ENCODE data around the gene ELAVL1.
A peak's percentile ranks its signal among the peaks of the same experiment; 100 is the strongest.

ELAVL1 gene

DNA sequence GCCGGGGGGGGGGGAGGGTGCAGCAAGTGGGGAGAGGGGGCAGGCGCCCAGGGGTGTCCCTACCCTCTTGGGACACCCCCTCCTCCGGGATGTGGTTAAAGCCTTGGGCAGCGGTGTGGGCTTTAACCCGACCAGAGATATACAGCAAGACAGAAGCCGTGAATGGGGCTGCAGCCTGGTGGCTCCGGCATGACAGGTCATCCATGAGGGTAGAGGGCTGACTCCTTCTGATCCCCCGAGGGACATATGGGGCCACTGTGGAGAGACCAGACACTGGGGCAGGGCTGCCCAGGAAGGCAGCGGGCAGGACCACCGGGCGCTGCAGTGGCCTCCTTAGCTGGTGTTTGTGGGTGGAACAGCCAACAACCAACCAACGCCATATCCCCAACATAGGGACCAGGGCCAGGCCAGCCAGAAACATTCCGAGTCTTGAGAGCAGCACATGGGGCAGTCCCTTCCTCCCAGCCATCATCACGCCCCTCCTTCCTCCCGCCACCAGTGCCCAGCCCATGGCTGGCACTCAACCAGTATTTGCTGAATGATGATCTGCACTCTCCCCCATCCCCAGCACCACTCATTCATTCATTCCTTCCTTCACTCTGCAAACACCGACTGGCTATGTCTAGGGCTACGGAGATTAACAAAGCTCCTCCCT, 18.2 kb downstream of the ELAVL1 start:
- Histone ChIP-seq H3K9me3 (ENCODE audit: control extremely low read depth in 1 of 5, control insufficient read depth in 4 of 5, insufficient read depth in 2 of 5, low read depth in 1 of 5, low read length in 4 of 5) (no peaks in the 10 kb centered on the region), H3K4me3 (ENCODE audit: control insufficient read depth in 1 of 7, extremely low read depth in 1 of 7, insufficient read depth in 4 of 7, low read depth in 2 of 7, low read length in 6 of 7) (no peak overlapping the region), H3K4me1 (ENCODE audit: control extremely low read depth in 1 of 4, control insufficient read depth in 4 of 4, insufficient read depth in 4 of 4, low read length in 3 of 4) (no peaks in the 10 kb centered on the region), H3K27ac (ENCODE audit: insufficient read depth in 1 of 2, low read depth in 1 of 2, low read length in 2 of 2, poor library complexity in 1 of 2, severe bottlenecking in 2 of 2) (no peak overlapping the region), H3K27me3 (replicated peaks in 2 of 5; ENCODE audit: control insufficient read depth in 4 of 5, insufficient read depth in 5 of 5, low read length in 4 of 5) (no peaks in the 10 kb centered on the region), H3K36me3 (ENCODE audit: control insufficient read depth in 4 of 4, insufficient read depth in 4 of 4, low read length in 3 of 4) (peaks cover 12 to 89% (median 78%) of the 10 kb centered on the region in 4 experiments)
- POLR2A ChIA-PET = no interaction called here
- CTCF ChIA-PET = interaction anchor here (1.1 to 1.2 kb wide), 2 partner anchors 15 to 16 kb away, joined by 3 read pairs; no protein-coding TSS in a partner anchor
- no peak for DNase-seq
- 96% methylated on average over 16 of the region's 17 CpGs for WGBS (ENCODE audit: insufficient coverage)

GRCh38 chr19:7986321-7987113, 18.9 kb downstream of the ELAVL1 start:
- POLR2A ChIA-PET = no interaction called here
- 96% methylated on average over 21 of the region's 23 CpGs for WGBS (ENCODE audit: insufficient coverage)
- Histone ChIP-seq H3K36me3 (ENCODE audit: control insufficient read depth in 4 of 4, insufficient read depth in 4 of 4, low read length in 3 of 4) (peaks cover 9 to 95% (median 79%) of the 10 kb centered on the region in 4 experiments), H3K27ac (ENCODE audit: insufficient read depth in 1 of 2, low read depth in 1 of 2, low read length in 2 of 2, poor library complexity in 1 of 2, severe bottlenecking in 2 of 2) (no peak overlapping the region), H3K9me3 (ENCODE audit: control extremely low read depth in 1 of 5, control insufficient read depth in 4 of 5, insufficient read depth in 2 of 5, low read depth in 1 of 5, low read length in 4 of 5) (no peaks in the 10 kb centered on the region), H3K4me3 (ENCODE audit: control insufficient read depth in 1 of 7, extremely low read depth in 1 of 7, insufficient read depth in 4 of 7, low read depth in 2 of 7, low read length in 6 of 7) (no peak overlapping the region), H3K27me3 (replicated peaks in 2 of 5; ENCODE audit: control insufficient read depth in 4 of 5, insufficient read depth in 5 of 5, low read length in 4 of 5) (no peaks in the 10 kb centered on the region), H3K4me1 (ENCODE audit: control extremely low read depth in 1 of 4, control insufficient read depth in 4 of 4, insufficient read depth in 4 of 4, low read length in 3 of 4) (no peaks in the 10 kb centered on the region)
- DNase-seq = no peak
- CTCF ChIA-PET = interaction anchor here (1.0 to 1.2 kb wide), 2 partner anchors 15 to 43 kb away, joined by 3 read pairs; partner anchors contain the start of gene TIMM44

GRCh38 chr19:7985481-7985911, 19.9 kb downstream of the ELAVL1 start:
- no peak for DNase-seq
- 93% methylated on average over 6 of the region's 7 CpGs for WGBS (ENCODE audit: insufficient coverage)
- Histone ChIP-seq H3K9me3 (ENCODE audit: control extremely low read depth in 1 of 5, control insufficient read depth in 4 of 5, insufficient read depth in 2 of 5, low read depth in 1 of 5, low read length in 4 of 5) (no peaks in the 10 kb centered on the region), H3K27me3 (replicated peaks in 2 of 5; ENCODE audit: control insufficient read depth in 4 of 5, insufficient read depth in 5 of 5, low read length in 4 of 5) (no peaks in the 10 kb centered on the region), H3K27ac (ENCODE audit: insufficient read depth in 1 of 2, low read depth in 1 of 2, low read length in 2 of 2, poor library complexity in 1 of 2, severe bottlenecking in 2 of 2) (peak overlapping the region in 1 of 2 experiments; percentile 32), H3K36me3 (ENCODE audit: control insufficient read depth in 4 of 4, insufficient read depth in 4 of 4, low read length in 3 of 4) (peaks cover 5 to 94% (median 79%) of the 10 kb centered on the region in 4 experiments), H3K4me1 (ENCODE audit: control extremely low read depth in 1 of 4, control insufficient read depth in 4 of 4, insufficient read depth in 4 of 4, low read length in 3 of 4) (no peaks in the 10 kb centered on the region), H3K4me3 (ENCODE audit: control insufficient read depth in 1 of 7, extremely low read depth in 1 of 7, insufficient read depth in 4 of 7, low read depth in 2 of 7, low read length in 6 of 7) (no peak overlapping the region)
- ChIA-PET POLR2A (no interaction called here), CTCF (interaction anchor here (1.0 to 1.4 kb wide), 2 partner anchors 15 to 42 kb away, joined by 3 to 5 read pairs; partner anchors contain the start of gene TIMM44)

DNA sequence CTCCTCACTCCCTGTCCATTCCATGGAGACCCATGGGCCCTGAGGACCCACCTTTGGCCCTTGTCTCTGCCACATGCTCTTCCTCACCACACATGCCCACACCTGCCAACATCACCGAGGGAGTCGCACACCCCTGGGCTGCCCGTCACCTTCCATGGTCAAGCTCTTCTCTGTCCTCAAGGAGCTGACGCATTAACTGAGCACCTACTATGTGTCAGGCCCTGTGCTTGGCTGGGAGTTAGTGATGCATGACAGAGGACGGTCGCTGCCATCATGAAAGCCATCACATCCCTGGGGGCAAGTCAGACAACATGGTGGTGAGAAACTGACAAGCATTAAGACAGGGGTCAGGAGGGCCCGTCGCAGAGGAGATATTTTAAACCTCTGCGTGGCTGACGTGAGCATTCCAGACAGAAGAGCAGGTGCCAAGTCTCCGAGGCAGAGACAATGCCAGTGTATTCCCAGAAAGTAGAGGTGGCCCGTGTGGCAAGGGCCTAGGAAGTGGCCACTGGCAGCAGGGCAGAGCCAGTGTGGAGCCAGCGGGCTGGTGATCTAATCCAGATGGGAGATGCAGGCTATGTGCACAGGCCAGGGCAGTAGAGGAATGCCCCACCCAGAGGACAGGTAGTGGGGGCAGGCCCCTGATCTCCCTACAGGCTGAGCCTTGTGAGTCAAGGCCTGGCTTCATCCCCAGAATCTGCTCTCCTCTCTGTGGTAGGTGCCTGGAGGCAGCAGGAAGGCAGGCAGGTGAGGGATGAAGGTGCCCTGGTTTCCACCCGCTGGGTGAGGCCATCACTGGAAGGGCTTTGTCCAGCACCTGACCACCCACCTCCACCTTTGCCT, 21.2 kb downstream of the ELAVL1 start:
- DNase-seq = no peak
- no peak overlapping the region for H3K4me3 ChIP-seq (ENCODE audit: control insufficient read depth in 1 of 7, extremely low read depth in 1 of 7, insufficient read depth in 4 of 7, low read depth in 2 of 7, low read length in 6 of 7)
- WGBS (ENCODE audit: insufficient coverage) = 97% methylated on average over 13 of the region's 14 CpGs
- POLR2A ChIA-PET = no interaction called here
- peaks cover 2 to 95% (median 78%) of the 10 kb centered on the region in 4 experiments for H3K36me3 ChIP-seq (ENCODE audit: control insufficient read depth in 4 of 4, insufficient read depth in 4 of 4, low read length in 3 of 4)
- no peaks in the 10 kb centered on the region for H3K27me3 ChIP-seq (replicated peaks in 2 of 5; ENCODE audit: control insufficient read depth in 4 of 5, insufficient read depth in 5 of 5, low read length in 4 of 5)
- H3K9me3 ChIP-seq (ENCODE audit: control extremely low read depth in 1 of 5, control insufficient read depth in 4 of 5, insufficient read depth in 2 of 5, low read depth in 1 of 5, low read length in 4 of 5) = no peaks in the 10 kb centered on the region
- H3K4me1 ChIP-seq (ENCODE audit: control extremely low read depth in 1 of 4, control insufficient read depth in 4 of 4, insufficient read depth in 4 of 4, low read length in 3 of 4) = no peaks in the 10 kb centered on the region
- CTCF ChIA-PET = interaction anchor here (1.4 kb wide), 1 partner anchor 17 kb away, joined by 5 read pairs; no protein-coding TSS in a partner anchor
- H3K27ac ChIP-seq (ENCODE audit: insufficient read depth in 1 of 2, low read depth in 1 of 2, low read length in 2 of 2, poor library complexity in 1 of 2, severe bottlenecking in 2 of 2) = no peak overlapping the region

GRCh38 chr19:7983286-7983950, 22.0 kb downstream of the ELAVL1 start:
- Histone ChIP-seq H3K4me1 (ENCODE audit: control extremely low read depth in 1 of 4, control insufficient read depth in 4 of 4, insufficient read depth in 4 of 4, low read length in 3 of 4) (no peaks in the 10 kb centered on the region), H3K27ac (ENCODE audit: insufficient read depth in 1 of 2, low read depth in 1 of 2, low read length in 2 of 2, poor library complexity in 1 of 2, severe bottlenecking in 2 of 2) (no peak overlapping the region), H3K9me3 (ENCODE audit: control extremely low read depth in 1 of 5, control insufficient read depth in 4 of 5, insufficient read depth in 2 of 5, low read depth in 1 of 5, low read length in 4 of 5) (no peaks in the 10 kb centered on the region), H3K27me3 (replicated peaks in 2 of 5; ENCODE audit: control insufficient read depth in 4 of 5, insufficient read depth in 5 of 5, low read length in 4 of 5) (no peaks in the 10 kb centered on the region), H3K4me3 (ENCODE audit: control insufficient read depth in 1 of 7, extremely low read depth in 1 of 7, insufficient read depth in 4 of 7, low read depth in 2 of 7, low read length in 6 of 7) (no peak overlapping the region), H3K36me3 (ENCODE audit: control insufficient read depth in 4 of 4, insufficient read depth in 4 of 4, low read length in 3 of 4) (peaks cover 2 to 95% (median 74%) of the 10 kb centered on the region in 4 experiments)
- 96% methylated on average over 18 of the region's 18 CpGs for WGBS (ENCODE audit: insufficient coverage)
- no peak for DNase-seq
- ChIA-PET CTCF (interaction anchor here (1.3 kb wide), 1 partner anchor 19 kb away, joined by 3 read pairs; no protein-coding TSS in a partner anchor), POLR2A (no interaction called here)

GRCh38 chr19:7982651-7983099, 22.8 kb downstream of the ELAVL1 start:
- no peak overlapping the region for H3K27ac ChIP-seq (ENCODE audit: insufficient read depth in 1 of 2, low read depth in 1 of 2, low read length in 2 of 2, poor library complexity in 1 of 2, severe bottlenecking in 2 of 2)
- peaks cover 2 to 95% (median 73%) of the 10 kb centered on the region in 4 experiments for H3K36me3 ChIP-seq (ENCODE audit: control insufficient read depth in 4 of 4, insufficient read depth in 4 of 4, low read length in 3 of 4)
- ChIA-PET POLR2A (no interaction called here), CTCF (interaction anchor here (1.3 kb wide), 2 partner anchors 20 to 39 kb away, joined by 3 read pairs; partner anchors contain the start of gene TIMM44)
- no peaks in the 10 kb centered on the region for H3K27me3 ChIP-seq (replicated peaks in 2 of 5; ENCODE audit: control insufficient read depth in 4 of 5, insufficient read depth in 5 of 5, low read length in 4 of 5)
- no peak for DNase-seq
- no peaks in the 10 kb centered on the region for H3K9me3 ChIP-seq (ENCODE audit: control extremely low read depth in 1 of 5, control insufficient read depth in 4 of 5, insufficient read depth in 2 of 5, low read depth in 1 of 5, low read length in 4 of 5)
- H3K4me3 ChIP-seq (ENCODE audit: control insufficient read depth in 1 of 7, extremely low read depth in 1 of 7, insufficient read depth in 4 of 7, low read depth in 2 of 7, low read length in 6 of 7) = no peak overlapping the region
- no peaks in the 10 kb centered on the region for H3K4me1 ChIP-seq (ENCODE audit: control extremely low read depth in 1 of 4, control insufficient read depth in 4 of 4, insufficient read depth in 4 of 4, low read length in 3 of 4)
- WGBS (ENCODE audit: insufficient coverage) = 97% methylated on average over 21 of the region's 21 CpGs

Measured in common myeloid progenitor, CD34-positive (primary cell).